ENCODE measurements around the gene MECR.

- TF ChIP-seq CTCF (optimal IDR thresholded peaks at IDR 0.05 in 1 of 3, IDR thresholded peaks at IDR 0.05 in 1 of 3, conservative IDR thresholded peaks at IDR 0.05 in 1 of 3; ENCODE audit: extremely low read depth in 1 of 3, insufficient read depth in 2 of 3, low read length in 3 of 3) (no peak), EZH2 (IDR thresholded peaks at IDR 0.05; ENCODE audit: low read length) (no peak)
Measured at GRCh38 chr1:29201595-29202051, 29.1 kb downstream of the MECR start.

All from keratinocyte (primary cell).